ENCODE measurements around the gene RAVER1.
"Not testable (repeated sequence)": the region's sequence is repeated elsewhere in the genome, so short reads cannot be mapped to it uniquely, and the experiment has no call there.

The RAVER1 gene

GRCh38 chr19:10343495-10343894 is 10.2 kb upstream of the RAVER1 start:
- no peak for DNase-seq

- DNase-seq: no peak
Measured at GRCh38 chr19:10339977-10340376, 6.6 kb upstream of the RAVER1 start.

- peak; percentile 64 for DNase-seq
Measured at GRCh38 chr19:10339380-10339960, 6.1 kb upstream of the RAVER1 start, which contains the start of gene ICAM3. TSS of gene ICAM3 (minus strand) at chr19:10339624. CDS start at chr19:10339614, 10 bp downstream.

GRCh38 chr19:10338940-10339339 is 5.6 kb upstream of the RAVER1 start:
- DNase-seq: no peak

GRCh38 chr19:10336725-10337124 is 3.4 kb upstream of the RAVER1 start:
- DNase-seq: not testable (repeated sequence)

- no peak for DNase-seq
Measured at GRCh38 chr19:10335352-10335985, 2.1 kb upstream of the RAVER1 start.

GRCh38 chr19:10334588-10335351 is 1.4 kb upstream of the RAVER1 start:
- DNase-seq: peak; percentile 33

- no peak for DNase-seq
Measured at GRCh38 chr19:10333758-10334587, 644 bp upstream of the RAVER1 start.

GRCh38 chr19:10332158-10332964 is 968 bp downstream of the RAVER1 start:
- DNase-seq: no peak

GRCh38 chr19:10329555-10329954 is 3.8 kb downstream of the RAVER1 start:
- no peak for DNase-seq

- no peak for DNase-seq
Measured at GRCh38 chr19:10328558-10329429, 4.5 kb downstream of the RAVER1 start.

- no peak for DNase-seq
Measured at GRCh38 chr19:10327793-10328192, 5.5 kb downstream of the RAVER1 start.

- no peak for DNase-seq
Measured at GRCh38 chr19:10325732-10326131, 7.6 kb downstream of the RAVER1 start.

- DNase-seq: no peak
Measured at GRCh38 chr19:10321874-10322835, 11.2 kb downstream of the RAVER1 start.

- DNase-seq: no peak
Measured at GRCh38 chr19:10321417-10321797, 11.9 kb downstream of the RAVER1 start.

- DNase-seq: no peak
Measured at GRCh38 chr19:10320602-10321416, 12.5 kb downstream of the RAVER1 start.

GRCh38 chr19:10318807-10319682 is 14.3 kb downstream of the RAVER1 start:
- DNase-seq: no peak

GRCh38 chr19:10317857-10318462 is 15.4 kb downstream of the RAVER1 start:
- no peak for DNase-seq

Measured in CD4-positive, alpha-beta T cell treated with Interleukin-12 subunit alpha and Interleukin-12 subunit beta, for 1 hour (primary cell).